ENCODE results near the gene C5. TPM values are rescaled to one million over a fixed set of nuclear protein-coding genes. Genes with fewer than 3 reads are reported as not detected.

Gene C5
- total and polyA plus RNA-seq, 9 of the 15 experiments (the other 6 are each of a cell fraction or from before 2014, with no cell fraction given) = 0.08 to 0.91 (median 0.42) TPM

GRCh38 chr9:121074370-121075250, 24.5 kb upstream of the C5 start, which contains the start of gene CNTRL (continued):
- TF ChIP-seq MGA (IDR thresholded peaks at IDR 0.05) (peak; percentile 100), DLX4 (CRISPR knock-in tag; IDR thresholded peaks at IDR 0.05) (no peak), NR4A1 (CRISPR knock-in tag; IDR thresholded peaks at IDR 0.05) (peak; percentile 48; the same call in 1 of the 2 replicates), NR4A1 (tag; IDR thresholded peaks at IDR 0.05) (peak; percentile 52), ZNF124 (CRISPR knock-in tag; IDR thresholded peaks at IDR 0.05) (no peak; the same call in 1 of the 2 replicates), CEBPZ (IDR thresholded peaks at IDR 0.05; ENCODE audit: borderline replicate concordance, low read depth, low read length) (no peak), BMI1 (IDR thresholded peaks at IDR 0.05; ENCODE audit: low read length) (no peak), JUND (IDR thresholded peaks at IDR 0.05; ENCODE audit: borderline replicate concordance, low read depth, low read length) (no peak; the same call in 1 of the 2 replicates), JUND (tag; IDR thresholded peaks at IDR 0.05; ENCODE audit: borderline replicate concordance, low read depth, low read length) (peak; percentile 52; the same call in 1 of the 3 replicates), KDM1A (IDR thresholded peaks at IDR 0.05) (peak in 1 of 2 experiments; percentile 42; a peak in 2 of 4 replicates), MXI1 (IDR thresholded peaks at IDR 0.05; ENCODE audit: low read depth, low read length) (no peak), SUPT5H (IDR thresholded peaks at IDR 0.05) (peak; percentile 86)
